Activated naive CD4-positive, alpha-beta T cell treated with Interleukin-2 at 50 U/mL for 16 hours (primary cell): Measurements from ENCODE around the gene MAS1L.
"Not testable (repeated sequence)": the region's sequence is repeated elsewhere in the genome, so short reads cannot be mapped to it uniquely, and the experiment has no call there.

Experiments
- DNase-seq: peaks from one replicate; pipeline ENCODE4 v3.0.0-alpha.2; 2020

MAS1L gene

DNA sequence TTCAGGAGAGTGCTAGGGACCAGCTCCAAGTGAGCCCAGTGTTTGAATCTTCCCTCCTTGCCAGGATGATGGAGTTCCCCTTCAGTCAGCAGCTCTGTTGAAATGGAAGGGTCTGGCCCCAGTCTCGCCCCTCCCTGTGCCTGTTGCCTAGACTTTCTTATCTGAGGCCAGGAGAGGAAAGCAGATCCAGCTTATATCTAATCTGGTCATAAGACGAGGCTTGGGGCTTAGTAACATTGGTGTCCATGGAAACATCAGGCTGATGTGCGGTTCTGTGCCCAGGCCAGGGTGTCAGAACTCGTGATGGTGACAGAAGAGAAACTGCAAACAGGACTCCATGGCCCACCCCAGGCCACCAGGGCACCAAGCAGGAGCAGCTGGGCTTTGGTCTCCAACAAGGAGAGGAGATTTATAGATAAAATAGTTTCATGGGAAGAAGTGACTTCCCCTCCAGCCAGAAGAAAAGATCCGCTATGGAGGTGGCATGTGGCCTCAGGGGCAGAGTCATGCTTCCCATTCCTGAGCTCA is 9.8 kb downstream of the MAS1L start:
- DNase-seq = no peak

DNA sequence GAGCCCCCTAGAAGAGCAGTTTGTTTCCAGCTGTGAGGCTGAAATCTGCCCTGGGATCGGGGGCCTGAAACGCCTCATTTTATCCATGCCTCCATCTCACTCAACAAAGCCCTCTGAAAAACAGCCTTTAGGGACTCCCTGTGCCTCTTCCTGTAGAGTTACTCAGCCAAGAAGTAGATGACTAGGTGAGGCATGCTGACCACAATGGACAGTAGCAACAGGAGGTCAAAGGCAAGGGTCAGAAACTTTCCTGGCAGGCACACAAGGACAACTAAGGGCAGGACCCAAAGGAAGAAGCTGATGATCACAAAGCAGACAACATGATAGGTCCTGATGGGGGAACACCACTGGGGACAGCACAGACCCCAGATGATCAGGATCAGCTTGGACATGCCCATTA is 12.8 kb downstream of the MAS1L start:
- no peak for DNase-seq

DNA sequence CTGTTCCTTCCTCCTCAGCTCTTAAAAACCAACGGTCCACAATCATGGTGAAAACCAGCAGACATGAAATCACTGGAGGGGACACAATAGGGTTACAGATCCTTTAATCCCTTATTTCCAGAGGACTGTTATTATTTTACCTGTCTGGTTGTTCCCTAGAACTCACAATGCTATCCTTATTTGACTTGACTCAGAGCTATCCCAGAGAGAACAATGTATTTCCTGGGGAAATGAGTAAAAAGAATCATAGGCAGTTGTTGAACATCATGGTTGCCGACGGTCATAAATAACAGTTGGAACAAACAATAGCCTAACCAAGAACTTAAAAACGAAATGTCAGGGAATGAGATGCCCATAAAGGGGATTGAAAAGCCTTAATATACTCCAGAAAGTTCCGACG is 21.5 kb downstream of the MAS1L start:
- DNase-seq = no peak

DNA sequence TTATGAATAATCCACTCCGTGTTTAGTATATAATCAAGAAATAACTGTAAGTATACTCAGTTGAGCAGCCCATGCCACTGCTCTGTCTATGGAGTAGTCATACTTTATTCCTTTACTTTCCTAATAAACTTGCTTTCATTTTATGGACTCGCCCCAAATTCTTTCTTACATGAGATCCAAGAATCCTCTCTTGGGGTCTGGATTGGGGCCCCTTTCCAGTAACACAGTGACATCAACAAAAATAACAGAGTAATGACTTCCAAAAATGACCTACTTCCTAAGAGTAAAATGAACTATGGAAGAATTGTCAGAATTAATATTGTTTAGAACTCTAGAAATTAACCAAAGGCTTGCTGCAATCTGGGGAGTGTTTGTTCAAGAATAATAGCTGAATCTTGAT is 22.0 kb downstream of the MAS1L start:
- no peak for DNase-seq

DNA sequence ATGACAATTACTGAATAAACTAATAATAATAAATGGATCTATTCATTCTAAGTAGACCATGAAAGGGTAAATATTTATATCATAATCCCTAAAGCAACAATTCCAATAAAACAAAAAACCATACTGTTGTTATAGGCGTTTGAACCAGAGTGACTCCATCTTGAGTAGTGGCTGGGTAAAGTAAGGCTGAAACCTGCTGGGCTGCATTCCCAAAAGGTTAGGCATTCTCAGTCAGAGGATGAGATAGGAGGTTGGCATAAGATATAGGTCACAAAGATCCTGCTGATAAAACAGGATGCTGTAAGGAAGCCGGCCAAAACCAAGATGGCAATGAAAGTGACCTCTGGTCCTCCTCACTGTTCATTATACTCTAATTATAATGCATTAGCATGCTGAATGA is 22.5 kb downstream of the MAS1L start:
- DNase-seq = no peak

- DNase-seq = no peak
Observed at GRCh38 chr6:29462022-29462421, 25.7 kb downstream of the MAS1L start.

DNA sequence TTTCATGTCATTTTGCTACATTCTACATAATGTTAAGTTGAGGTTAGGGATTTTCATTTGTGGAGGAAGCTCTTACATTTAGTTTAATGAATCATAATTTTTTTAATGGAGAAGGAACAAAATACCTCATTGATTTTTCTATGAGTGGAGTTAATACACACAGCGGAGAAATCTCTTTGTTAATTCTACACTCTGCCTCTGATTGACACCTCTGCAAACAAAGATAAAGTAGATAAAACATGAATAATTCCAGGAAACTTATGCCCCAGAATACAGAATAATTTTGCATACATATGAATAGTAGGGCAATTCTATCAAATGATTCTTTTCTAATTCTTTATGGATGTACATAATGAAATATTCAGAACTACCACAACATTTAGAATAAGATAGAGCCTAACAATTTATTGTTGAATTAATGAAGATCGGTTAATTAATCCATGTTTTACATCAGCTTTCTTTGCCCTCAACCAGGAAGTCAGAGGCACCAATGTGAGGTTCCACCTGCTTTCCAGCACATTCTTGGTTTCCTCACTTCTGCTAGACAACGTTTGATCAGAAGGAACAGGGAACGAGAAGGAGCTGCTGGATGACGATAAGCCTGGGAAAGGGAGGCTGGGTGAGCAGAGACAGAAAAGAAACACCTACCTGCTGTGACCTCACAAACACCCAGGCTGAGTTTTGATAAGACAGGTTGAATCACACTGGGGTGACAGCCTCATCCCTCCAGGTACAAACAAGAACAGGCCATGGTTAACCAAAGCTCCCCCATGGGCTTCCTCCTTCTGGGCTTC is 26.5 kb downstream of the MAS1L start:
- no peak for DNase-seq

DNA sequence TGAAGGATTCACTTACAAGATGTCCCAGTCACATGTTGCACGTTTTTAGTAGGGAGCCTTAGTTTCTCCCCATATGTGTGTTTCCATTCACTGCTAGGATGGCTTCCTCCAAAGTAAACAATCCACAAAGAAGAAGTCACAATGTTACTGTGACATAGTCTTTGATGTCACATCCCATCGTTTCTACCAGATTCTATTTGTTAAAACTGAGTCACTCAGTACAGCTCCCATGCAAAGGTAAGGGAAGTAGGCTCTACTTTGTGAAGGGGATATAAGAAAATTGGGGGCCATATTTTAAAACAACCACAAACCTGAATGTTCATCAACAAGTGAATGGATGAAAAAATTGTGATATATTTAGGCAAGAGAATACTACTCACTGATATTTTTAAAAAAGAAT is 30.8 kb downstream of the MAS1L start, which contains the start of the genes OR11A1 and OR2H1:
OR11A1 (minus strand) TSS at position 101 of the 400 bp plus-strand sequence. CDS start 29,430 bp downstream, outside the sequence.
OR2H1 (plus strand) TSS at position 185 of the 400 bp plus-strand sequence. CDS start 4,615 bp downstream, outside the sequence.
- no peak for DNase-seq

- DNase-seq = no peak
Observed at GRCh38 chr6:29451471-29452193, 36.1 kb downstream of the MAS1L start.

DNA sequence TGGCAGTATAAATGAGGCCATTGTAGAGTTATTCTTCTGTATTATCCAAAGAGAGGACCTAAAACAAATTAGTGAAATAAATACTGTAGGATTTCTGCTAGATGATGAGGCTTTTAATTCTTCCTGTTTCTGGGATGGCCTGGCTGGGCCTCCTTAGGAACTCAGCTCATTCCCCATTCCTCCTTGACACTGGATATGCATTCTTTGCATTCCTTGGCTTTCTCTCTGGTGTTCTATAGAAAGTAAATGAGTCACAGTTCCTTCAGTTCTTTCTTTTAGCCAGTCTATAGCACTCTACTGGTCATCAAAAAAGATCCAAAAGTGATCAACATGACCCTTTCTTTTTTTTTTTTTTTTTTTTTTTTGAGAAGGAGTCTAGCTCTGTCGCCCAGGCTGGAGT is 40.1 kb downstream of the MAS1L start:
- DNase-seq = no peak

- not testable (repeated sequence) for DNase-seq
Observed at GRCh38 chr6:29444031-29444430, 43.7 kb downstream of the MAS1L start.

- no peak for DNase-seq
Observed at GRCh38 chr6:29442719-29443118, 45.0 kb downstream of the MAS1L start.

- no peak for DNase-seq
Observed at GRCh38 chr6:29439006-29439405, 48.8 kb downstream of the MAS1L start, which contains the start of gene OR10C1. Gene OR10C1 (plus strand): TSS chr6:29439306. CDS start chr6:29440016, 710 bp downstream.

DNA sequence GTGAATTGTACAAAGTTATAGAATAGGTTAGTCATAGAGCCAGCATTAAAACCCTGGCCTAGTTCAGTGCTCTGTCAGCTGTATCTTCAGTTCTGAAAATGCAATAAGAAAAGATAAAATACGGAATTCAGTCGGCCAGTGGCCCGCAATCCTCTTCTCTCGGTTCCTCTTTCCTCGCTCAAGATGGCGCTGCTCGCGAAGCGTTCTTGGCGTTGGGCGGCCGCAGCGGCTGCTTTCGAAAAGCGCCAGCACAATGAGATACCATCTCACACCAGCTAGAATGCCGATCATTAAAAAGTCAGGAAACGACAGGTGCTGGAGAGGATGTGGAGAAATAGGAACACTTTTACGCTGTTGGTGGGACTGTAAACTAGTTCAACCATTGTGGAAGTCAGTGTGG is 51.0 kb downstream of the MAS1L start:
- DNase-seq = not testable (repeated sequence)
